ENCODE results near the gene TACR2. TPM values are rescaled to one million over a fixed set of nuclear protein-coding genes. Genes with fewer than 3 reads are reported as not detected.

Gene TACR2
- total RNA-seq, 1 donor from 2014 or later, result 0.34 TPM

GRCh38 chr10:69366738-69367137, 50.0 kb downstream of the TACR2 start:
- DNase-seq, result no peak

- DNase-seq, result no peak
Observed at GRCh38 chr10:69364232-69364940, 52.3 kb downstream of the TACR2 start.

- no peak for DNase-seq
Observed at GRCh38 chr10:69363666-69364065, 53.1 kb downstream of the TACR2 start.

- DNase-seq, result peak; percentile 68
Observed at GRCh38 chr10:69362471-69362954, 54.2 kb downstream of the TACR2 start.

- no peak for DNase-seq
Observed at GRCh38 chr10:69361303-69361614, 55.5 kb downstream of the TACR2 start.

GRCh38 chr10:69360485-69361302, 56.0 kb downstream of the TACR2 start:
- DNase-seq, result peak; percentile 54

- DNase-seq, result no peak
Observed at GRCh38 chr10:69359594-69359993, 57.1 kb downstream of the TACR2 start.

GRCh38 chr10:69359148-69359547, 57.6 kb downstream of the TACR2 start:
- no peak for DNase-seq

GRCh38 chr10:69358148-69358795, 58.4 kb downstream of the TACR2 start:
- DNase-seq, result no peak

- DNase-seq, result no peak
Observed at GRCh38 chr10:69356187-69356586, 60.5 kb downstream of the TACR2 start.

- DNase-seq, result no peak
Observed at GRCh38 chr10:69353977-69354635, 62.6 kb downstream of the TACR2 start.

Other genes with a start within 250 kb of the TACR2 start
- 18.4 and 27.1 TPM in 2 replicates for gene SUPV3L1, start 236.7 kb downstream of the TACR2 start, total RNA-seq
- 0.23 and 0.85 TPM in 2 replicates for gene HKDC1, start 196.6 kb downstream of the TACR2 start, total RNA-seq
- 110 and 142 TPM in 2 replicates for gene HK1, start 138.4 kb downstream of the TACR2 start, total RNA-seq
- 108 and 175 TPM in 2 replicates for gene TSPAN15, start 34.5 kb upstream of the TACR2 start, total RNA-seq
- gene NEUROG3, start 156.5 kb upstream of the TACR2 start, total RNA-seq, result not detected in 2 replicates
- not detected in 2 replicates for gene FAM241B, start 213.3 kb upstream of the TACR2 start, total RNA-seq